Fibroblast of lung (primary cell): ENCODE measurements around the gene BBOF1.

ENCODE experiments used
- CTCF ChIP-seq, 2 donors: IDR thresholded peaks in 1 of 2; conservative IDR thresholded peaks in 1 of 2; 1 replicate in 1 of 2; 2 replicates in 1 of 2; pipeline ENCODE4 v1.5.1; 2011 to 2012; ENCODE audit warnings: low read length in 2 of 2, control low read depth in 1 of 2, inconsistent platforms in 1 of 2, low read depth in 1 of 2, mild to moderate bottlenecking in 1 of 2
- EZH2 ChIP-seq: IDR thresholded peaks from 2 replicates; pipeline ENCODE4 v1.5.1; 2012; ENCODE audit warnings: low read length, control low read depth, mild to moderate bottlenecking; ENCODE audit errors: missing control alignments

- no peak for TF ChIP-seq CTCF (conservative IDR thresholded peaks at IDR 0.05 in 1 of 2, IDR thresholded peaks at IDR 0.05 in 1 of 2; ENCODE audit: low read depth in 1 of 2, low read length in 2 of 2)
- TF ChIP-seq EZH2 = no peak
Observed at GRCh38 chr14:74045522-74045921, 26.4 kb downstream of the BBOF1 start.
